GM12878 (cell line): Measurements from ENCODE around the gene ZNF154. TPM values are rescaled to one million over a fixed set of nuclear protein-coding genes. Genes with fewer than 3 reads are reported as not detected.

Source experiments
- ATF7 ChIP-seq: fragments of 450-650 bp; IDR thresholded peaks from 2 replicates; pipeline ENCODE4 v1.6.1; 2016; ENCODE audit warnings: low read depth, mild to moderate bottlenecking
- BCL11A ChIP-seq: IDR thresholded peaks from 2 replicates; pipeline ENCODE4 v1.6.1; 2011; ENCODE audit warnings: low read depth, low read length
- FOXM1 ChIP-seq: IDR thresholded peaks from 2 replicates; pipeline ENCODE4 v1.6.1; 2012; ENCODE audit warnings: low read depth, mild to moderate bottlenecking, inconsistent platforms, low read length, moderate library complexity
- IKZF2 ChIP-seq, 2 experiments: fragments of 450-650 bp; IDR thresholded peaks; 2 replicates each; pipeline ENCODE4 v1.6.1; 2017; ENCODE audit warnings: mild to moderate bottlenecking in 2 of 2, moderate library complexity in 2 of 2
- MYB ChIP-seq: fragments of 150-350 bp; IDR thresholded peaks from 2 replicates; pipeline ENCODE4 v1.6.1; 2014; ENCODE audit warnings: mild to moderate bottlenecking, low read depth, low read length, borderline replicate concordance
- POU2F2 ChIP-seq: IDR thresholded peaks from 3 replicates; pipeline ENCODE4 v1.6.1; 2011; ENCODE audit warnings: low read depth, mild to moderate bottlenecking, low read length, borderline replicate concordance
- PRDM15 ChIP-seq: fragments of 450-650 bp; formaldehyde crosslinking; IDR thresholded peaks from 2 replicates; pipeline ENCODE4 v1.4.0; 2020; ENCODE audit warnings: mild to moderate bottlenecking, moderate library complexity
- SIN3A ChIP-seq: IDR thresholded peaks from 2 replicates; pipeline ENCODE4 v1.6.1; 2012; ENCODE audit warnings: low read depth, low read length, improper control_type of control experiment
- ZSCAN29 ChIP-seq: fragments of 450-650 bp; IDR thresholded peaks from 2 replicates; pipeline ENCODE4 v1.6.1; 2017; ENCODE audit warnings: mild to moderate bottlenecking, moderate library complexity
- ZZZ3 ChIP-seq: IDR thresholded peaks from 2 replicates; pipeline ENCODE4 v1.6.1; 2011; ENCODE audit warnings: low read depth; ENCODE audit not compliant: control insufficient read depth, insufficient read length
- polyA plus RNA-seq, 11 experiments: library from polyadenylated mRNA; depleted of rRNA in 4 of 11; unstranded in 6 of 11; stranded (reverse) in 5 of 11; fragments of >200 nt; fragmentation: Nextera tagmentation in 4 of 11; fragmentation: Illumina TruSeq in 1 of 11; extraction: Ambion mirVana in 4 of 11; extraction: Trizol in 1 of 11; gene quantifications; 1 replicate in 1 of 11; 2 replicates in 10 of 11; pipeline versions ENCODE4 v1.2.1 to v1.2.3, GENCODE V29; 2011 to 2016; ENCODE audit warnings: inconsistent platforms in 2 of 11, missing spikeins in 2 of 11, low read depth in 1 of 11
- total RNA-seq, 4 experiments: library from RNA; depleted of rRNA in 3 of 4; stranded (reverse); fragments of >200 nt in 3 of 4; fragmentation: Illumina TruSeq in 1 of 4; extraction: Trizol in 1 of 4; gene quantifications; 2 replicates each; pipeline versions ENCODE4 v1.2.1 to v1.2.3, GENCODE V29; 2013 to 2021
- TF ChIP-seq, protein P1 (sequence below): IDR thresholded peaks from 2 replicates; pipeline ENCODE4 v1.6.1; 2012; ENCODE audit warnings: low read depth, low read length, improper control_type of control experiment
- TF ChIP-seq, protein P2 (sequence below): IDR thresholded peaks from 2 replicates; pipeline ENCODE4 v1.6.1; 2012; ENCODE audit warnings: low read length, inconsistent platforms

The ZNF154 gene
- total and polyA plus RNA-seq, 10 of the 15 experiments (the other 5 are each of a cell fraction or from before 2014, with no cell fraction given), result 0.22 to 1.9 (median 1.1) TPM

DNA sequence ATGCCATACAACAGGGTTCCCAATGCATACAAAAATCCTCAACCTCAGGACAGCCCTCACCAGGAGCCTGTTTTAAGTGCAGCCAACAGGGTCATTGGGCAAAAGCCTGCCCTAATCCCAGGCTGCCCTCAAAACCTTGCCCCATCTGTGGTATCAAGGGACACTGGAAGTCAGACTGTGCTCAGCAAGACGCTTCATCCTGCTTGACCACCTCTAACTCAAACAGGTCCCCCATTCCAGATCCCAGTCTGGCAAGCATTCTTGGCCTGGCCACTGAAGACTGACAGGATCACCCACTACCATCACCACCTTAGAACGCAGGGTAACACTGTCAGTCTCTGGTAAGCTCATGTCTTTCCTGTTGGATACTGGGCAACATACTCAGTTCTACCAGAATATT is 55.3 kb downstream of the ZNF154 start (continued):
- TF ChIP-seq, protein P1, sequence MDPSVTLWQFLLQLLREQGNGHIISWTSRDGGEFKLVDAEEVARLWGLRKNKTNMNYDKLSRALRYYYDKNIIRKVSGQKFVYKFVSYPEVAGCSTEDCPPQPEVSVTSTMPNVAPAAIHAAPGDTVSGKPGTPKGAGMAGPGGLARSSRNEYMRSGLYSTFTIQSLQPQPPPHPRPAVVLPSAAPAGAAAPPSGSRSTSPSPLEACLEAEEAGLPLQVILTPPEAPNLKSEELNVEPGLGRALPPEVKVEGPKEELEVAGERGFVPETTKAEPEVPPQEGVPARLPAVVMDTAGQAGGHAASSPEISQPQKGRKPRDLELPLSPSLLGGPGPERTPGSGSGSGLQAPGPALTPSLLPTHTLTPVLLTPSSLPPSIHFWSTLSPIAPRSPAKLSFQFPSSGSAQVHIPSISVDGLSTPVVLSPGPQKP, result no peak
- TF ChIP-seq ATF7, result no peak
- TF ChIP-seq BCL11A, result no peak
- no peak for TF ChIP-seq FOXM1
- no peak for TF ChIP-seq MYB
- TF ChIP-seq POU2F2, result no peak
- no peak for TF ChIP-seq IKZF2 (IDR thresholded peaks at IDR 0.05)
- no peak for TF ChIP-seq SIN3A
- no peak for TF ChIP-seq ZZZ3
- TF ChIP-seq, protein P2, sequence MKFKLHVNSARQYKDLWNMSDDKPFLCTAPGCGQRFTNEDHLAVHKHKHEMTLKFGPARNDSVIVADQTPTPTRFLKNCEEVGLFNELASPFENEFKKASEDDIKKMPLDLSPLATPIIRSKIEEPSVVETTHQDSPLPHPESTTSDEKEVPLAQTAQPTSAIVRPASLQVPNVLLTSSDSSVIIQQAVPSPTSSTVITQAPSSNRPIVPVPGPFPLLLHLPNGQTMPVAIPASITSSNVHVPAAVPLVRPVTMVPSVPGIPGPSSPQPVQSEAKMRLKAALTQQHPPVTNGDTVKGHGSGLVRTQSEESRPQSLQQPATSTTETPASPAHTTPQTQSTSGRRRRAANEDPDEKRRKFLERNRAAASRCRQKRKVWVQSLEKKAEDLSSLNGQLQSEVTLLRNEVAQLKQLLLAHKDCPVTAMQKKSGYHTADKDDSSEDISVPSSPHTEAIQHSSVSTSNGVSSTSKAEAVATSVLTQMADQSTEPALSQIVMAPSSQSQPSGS, result no peak
- TF ChIP-seq PRDM15 (CRISPR knock-in tag), result no peak
- TF ChIP-seq ZSCAN29, result no peak
